ENCODE results near the gene SMG1. TPM values are rescaled to one million over a fixed set of nuclear protein-coding genes. Genes with fewer than 3 reads are reported as not detected.

The SMG1 gene
- total RNA-seq, 1 donor from 2014 or later = 67.1 TPM

DNA sequence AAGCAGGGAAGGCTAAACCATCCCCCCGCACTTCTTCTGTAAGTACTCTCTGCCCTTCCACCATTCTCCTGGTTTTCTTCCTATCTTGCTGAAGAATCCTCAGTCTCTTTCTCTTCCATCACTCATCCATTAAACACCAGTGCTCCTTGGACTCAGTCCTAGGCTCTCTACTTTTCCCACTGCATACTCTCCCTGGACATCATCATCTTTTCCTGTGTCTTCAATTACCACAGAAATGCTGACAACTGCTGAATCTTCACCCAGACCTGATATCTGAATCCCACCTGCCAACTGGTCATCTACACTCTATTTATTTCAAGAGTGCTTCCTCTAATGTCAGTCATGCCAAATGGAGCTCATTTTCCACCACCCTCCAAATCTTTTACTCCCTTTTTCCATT, 71.0 kb downstream of the SMG1 start:
- Histone ChIP-seq H3K27me3 (ENCODE audit: control insufficient read depth, insufficient read depth, low read length) (no peaks in the 10 kb centered on the region), H3K36me3 (ENCODE audit: control insufficient read depth, insufficient read depth, low read length) (peaks cover 13% of the 10 kb centered on the region), H3K4me3 (ENCODE audit: low read depth, low read length) (no peak overlapping the region)
- DNase-seq (ENCODE audit: low read depth) = no peak
- TF ChIP-seq, protein P1, sequence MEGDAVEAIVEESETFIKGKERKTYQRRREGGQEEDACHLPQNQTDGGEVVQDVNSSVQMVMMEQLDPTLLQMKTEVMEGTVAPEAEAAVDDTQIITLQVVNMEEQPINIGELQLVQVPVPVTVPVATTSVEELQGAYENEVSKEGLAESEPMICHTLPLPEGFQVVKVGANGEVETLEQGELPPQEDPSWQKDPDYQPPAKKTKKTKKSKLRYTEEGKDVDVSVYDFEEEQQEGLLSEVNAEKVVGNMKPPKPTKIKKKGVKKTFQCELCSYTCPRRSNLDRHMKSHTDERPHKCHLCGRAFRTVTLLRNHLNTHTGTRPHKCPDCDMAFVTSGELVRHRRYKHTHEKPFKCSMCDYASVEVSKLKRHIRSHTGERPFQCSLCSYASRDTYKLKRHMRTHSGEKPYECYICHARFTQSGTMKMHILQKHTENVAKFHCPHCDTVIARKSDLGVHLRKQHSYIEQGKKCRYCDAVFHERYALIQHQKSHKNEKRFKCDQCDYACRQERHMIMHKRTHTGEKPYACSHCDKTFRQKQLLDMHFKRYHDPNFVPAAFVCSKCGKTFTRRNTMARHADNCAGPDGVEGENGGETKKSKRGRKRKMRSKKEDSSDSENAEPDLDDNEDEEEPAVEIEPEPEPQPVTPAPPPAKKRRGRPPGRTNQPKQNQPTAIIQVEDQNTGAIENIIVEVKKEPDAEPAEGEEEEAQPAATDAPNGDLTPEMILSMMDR (IDR thresholded peaks at IDR 0.05; ENCODE audit: insufficient read depth, low read length, severe bottlenecking) = no peak
- FAIRE-seq = no peak

DNA sequence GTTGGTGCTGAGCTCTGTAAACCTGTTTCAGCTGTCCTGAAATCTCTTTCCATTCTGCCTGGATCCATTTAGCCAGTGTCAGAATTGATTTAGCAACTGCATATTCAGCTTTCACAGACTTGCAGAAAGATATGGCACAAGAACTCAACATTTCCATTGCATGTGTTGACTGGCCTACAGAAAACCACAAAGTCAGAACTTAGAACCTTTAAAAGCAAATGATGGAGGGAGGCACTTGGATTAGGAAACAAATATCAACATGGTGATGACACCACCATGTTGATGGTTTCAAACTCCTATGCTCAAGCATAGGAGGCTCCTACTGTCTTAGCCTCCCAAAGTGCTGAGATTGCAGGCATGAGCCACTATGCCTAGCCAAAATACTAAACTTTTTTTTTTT, 72.5 kb downstream of the SMG1 start:
- Histone ChIP-seq H3K27me3 (ENCODE audit: control insufficient read depth, insufficient read depth, low read length) (no peaks in the 10 kb centered on the region), H3K4me3 (ENCODE audit: low read depth, low read length) (no peak overlapping the region), H3K36me3 (ENCODE audit: control insufficient read depth, insufficient read depth, low read length) (peaks cover 17% of the 10 kb centered on the region)
- FAIRE-seq (no peak), DNase-seq (ENCODE audit: low read depth) (no peak)
- TF ChIP-seq, protein P1 (IDR thresholded peaks at IDR 0.05; ENCODE audit: insufficient read depth, low read length, severe bottlenecking) = no peak

DNA sequence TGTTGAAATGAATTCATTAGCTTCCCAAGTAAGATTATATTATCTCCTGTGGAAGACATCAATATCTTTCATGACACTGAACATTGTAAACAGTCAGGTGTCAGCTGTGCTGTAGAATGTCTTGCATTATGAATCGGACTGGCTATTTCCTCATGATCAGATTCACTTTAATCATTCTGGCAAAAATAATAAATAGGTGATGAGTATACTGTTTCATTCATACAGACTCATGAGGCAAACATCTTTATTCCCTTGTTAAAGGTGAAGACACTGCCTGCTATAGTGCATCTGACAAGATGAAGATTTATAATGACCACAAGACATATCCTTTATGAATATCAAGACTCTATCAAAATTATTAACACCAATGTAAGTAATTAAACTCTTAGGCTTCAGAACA, 73.6 kb downstream of the SMG1 start:
- Histone ChIP-seq H3K27me3 (ENCODE audit: control insufficient read depth, insufficient read depth, low read length) (no peaks in the 10 kb centered on the region), H3K4me3 (ENCODE audit: low read depth, low read length) (no peak overlapping the region), H3K36me3 (ENCODE audit: control insufficient read depth, insufficient read depth, low read length) (peaks cover 20% of the 10 kb centered on the region)
- FAIRE-seq (no peak), DNase-seq (ENCODE audit: low read depth) (no peak)
- TF ChIP-seq, protein P1 (IDR thresholded peaks at IDR 0.05; ENCODE audit: insufficient read depth, low read length, severe bottlenecking) = no peak

DNA sequence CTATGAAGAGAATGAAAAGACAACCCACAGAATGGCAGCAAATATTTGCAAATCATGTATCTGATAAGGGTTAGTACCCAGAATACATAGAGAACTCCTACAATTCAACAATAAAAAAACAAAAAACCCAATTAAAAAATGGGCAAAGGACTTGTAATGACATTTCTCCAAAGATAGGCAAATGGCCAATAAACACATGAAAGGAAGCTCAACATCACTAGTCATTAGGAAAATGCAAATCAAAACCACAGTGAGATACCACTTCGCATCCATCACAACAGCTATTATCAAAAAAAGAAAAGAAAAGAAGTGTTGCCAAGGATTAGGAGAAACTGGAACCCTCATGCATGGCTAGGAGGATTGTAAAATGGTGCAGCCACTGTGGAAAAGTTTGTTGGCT, 79.8 kb downstream of the SMG1 start:
- Histone ChIP-seq H3K27me3 (ENCODE audit: control insufficient read depth, insufficient read depth, low read length) (no peaks in the 10 kb centered on the region), H3K4me3 (ENCODE audit: low read depth, low read length) (no peak overlapping the region), H3K36me3 (ENCODE audit: control insufficient read depth, insufficient read depth, low read length) (peaks cover 23% of the 10 kb centered on the region)
- no peak for DNase-seq (ENCODE audit: low read depth)
- FAIRE-seq = no peak
- TF ChIP-seq, protein P1 (IDR thresholded peaks at IDR 0.05; ENCODE audit: insufficient read depth, low read length, severe bottlenecking) = no peak

DNA sequence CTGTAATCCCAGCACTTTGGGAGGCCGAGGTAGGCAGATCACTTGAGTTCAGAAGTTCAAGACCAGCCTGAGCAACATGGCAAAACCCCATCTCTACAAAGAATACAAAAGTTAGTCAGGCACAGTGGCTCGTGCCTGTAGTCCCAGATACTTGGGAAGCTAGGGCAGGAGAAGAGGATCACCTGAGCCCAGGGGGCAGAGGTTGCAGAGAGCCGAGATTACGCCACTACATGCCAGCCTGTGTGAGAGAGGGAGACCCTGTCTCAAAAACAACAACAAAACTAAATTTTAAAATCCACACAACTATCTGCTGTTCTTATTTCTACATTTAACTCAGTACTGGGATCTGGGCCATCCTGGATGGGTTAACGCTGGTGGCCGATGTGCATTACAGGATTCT, 83.6 kb downstream of the SMG1 start:
- no peak for FAIRE-seq
- H3K27me3 ChIP-seq (ENCODE audit: control insufficient read depth, insufficient read depth, low read length) = no peaks in the 10 kb centered on the region
- TF ChIP-seq, protein P1 (IDR thresholded peaks at IDR 0.05; ENCODE audit: insufficient read depth, low read length, severe bottlenecking) = no peak
- peaks cover 18% of the 10 kb centered on the region for H3K36me3 ChIP-seq (ENCODE audit: control insufficient read depth, insufficient read depth, low read length)
- DNase-seq (ENCODE audit: low read depth) = no peak
- no peak overlapping the region for H3K4me3 ChIP-seq (ENCODE audit: low read depth, low read length)

DNA sequence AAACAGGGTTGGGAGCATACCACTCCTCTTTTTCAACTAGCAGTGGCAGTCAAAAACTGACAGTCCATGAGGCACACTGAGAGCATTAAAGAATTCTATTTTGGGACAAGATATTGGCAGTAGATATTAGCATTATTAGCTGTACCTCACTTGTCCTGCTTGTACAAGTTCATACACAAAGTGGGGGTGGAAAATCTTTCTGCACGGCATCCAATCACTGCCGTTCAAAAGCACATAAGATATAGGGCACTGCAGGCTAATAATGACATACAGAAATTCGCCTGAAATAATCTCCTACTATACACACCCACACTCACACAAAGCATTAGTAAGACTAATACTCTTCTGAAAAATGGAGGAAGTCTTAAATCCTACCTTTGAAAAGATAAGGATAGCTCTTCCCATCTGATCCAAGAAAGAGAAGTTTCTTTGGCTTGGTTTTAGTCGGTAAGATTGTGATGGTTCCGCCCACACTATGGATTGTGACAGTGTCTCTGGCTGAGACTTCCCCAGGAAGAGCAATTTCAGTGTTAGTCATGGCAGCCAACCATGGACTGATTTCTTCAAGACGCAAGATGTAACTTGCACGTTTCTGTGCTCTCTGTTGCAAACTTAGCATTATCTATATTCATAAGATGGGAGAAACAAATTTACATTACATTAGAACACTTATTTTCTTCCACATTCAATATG, 84.2 kb downstream of the SMG1 start:
- Histone ChIP-seq H3K4me3 (ENCODE audit: low read depth, low read length) (no peak overlapping the region), H3K36me3 (ENCODE audit: control insufficient read depth, insufficient read depth, low read length) (peaks cover 14% of the 10 kb centered on the region), H3K27me3 (ENCODE audit: control insufficient read depth, insufficient read depth, low read length) (no peaks in the 10 kb centered on the region)
- peak; percentile 31 for DNase-seq (ENCODE audit: low read depth)
- FAIRE-seq = no peak
- TF ChIP-seq, protein P1 (IDR thresholded peaks at IDR 0.05; ENCODE audit: insufficient read depth, low read length, severe bottlenecking) = no peak
